Heart left ventricle (tissue), 16 donors: ENCODE measurements around the gene MN1. TPM values are rescaled to one million over a fixed set of nuclear protein-coding genes. Genes with fewer than 3 reads are reported as not detected.

Experiments
- ATAC-seq, 4 donors: fragments of 200-7000 bp; cut with Tn5 transposase; one replicate each; pipeline ENCODE4 v1.9.1; 2020 to 2022; ENCODE audit warnings: moderate library complexity in 4 of 4, mild to moderate bottlenecking in 3 of 4, moderate number of reproducible peaks in 1 of 4
- DNase-seq, 5 donors: peaks; one replicate each; pipeline ENCODE4 v3.0.0-alpha.2; 2020
- H3K27ac ChIP-seq, 12 donors: fragments of 200-600 bp; sonication (generic) in 4 of 12; one replicate each; pipeline versions ENCODE4 v1.5.0 to v1.8.0; 2016 to 2022; ENCODE audit warnings: mild to moderate bottlenecking in 2 of 12
- H3K27me3 ChIP-seq, 9 donors: fragments of 200-600 bp; sonication (generic) in 2 of 9; one replicate each; pipeline versions ENCODE4 v1.5.1 to v1.8.0; 2016 to 2022; ENCODE audit warnings: mild to moderate bottlenecking in 3 of 9
- H3K36me3 ChIP-seq, 9 donors: fragments of 200-600 bp; sonication (generic) in 2 of 9; one replicate each; pipeline versions ENCODE4 v1.5.0 to v1.8.0; 2018 to 2022; ENCODE audit warnings: mild to moderate bottlenecking in 2 of 9
- H3K4me1 ChIP-seq, 12 donors: fragments of 200-600 bp; sonication (generic) in 4 of 12; one replicate each; pipeline versions ENCODE4 v1.5.0 to v1.8.0; 2016 to 2022; ENCODE audit warnings: mild to moderate bottlenecking in 3 of 12
- H3K4me3 ChIP-seq, 12 donors: fragments of 200-600 bp; sonication (generic) in 4 of 12; one replicate each; pipeline versions ENCODE4 v1.5.0 to v1.8.0; 2017 to 2022; ENCODE audit warnings: mild to moderate bottlenecking in 9 of 12, moderate library complexity in 4 of 12
- H3K9me3 ChIP-seq, 12 donors: fragments of 200-600 bp; sonication (generic) in 4 of 12; one replicate each; pipeline versions ENCODE4 v1.5.0 to v1.8.0; 2016 to 2022; ENCODE audit warnings: mild to moderate bottlenecking in 1 of 12
- POLR2A ChIP-seq, 2 donors: fragments of 450-650 bp; IDR thresholded peaks; one replicate each; pipeline ENCODE4 v1.6.1; 2017; ENCODE audit warnings: antibody characterized with exemption in 2 of 2, mild to moderate bottlenecking in 2 of 2, moderate library complexity in 2 of 2
- WGBS, 4 donors: extraction: QIAGEN DNeasy Blood & Tissue Kit in 2 of 4; methylation state at CpG; one replicate each; pipeline versions ENCODE4 v1.1.5 to v1.1.7; 2013 to 2018; 5-methylcytosine and 5-hydroxymethylcytosine counted together
- intact Hi-C, 10 donors: fragments of 100-400 bp; cut with DNase I; formaldehyde crosslinking; loops; one replicate each; pipeline versions ENCODE4 v1.11.1 to v1.14.2; 2022
- polyA plus RNA-seq, 2 donors: library from polyadenylated mRNA; stranded (reverse); fragments of 200-250 nt; gene quantifications; one replicate each; pipeline ENCODE4 v1.2.3, GENCODE V29; 2013
- total RNA-seq, 9 donors: library from RNA; depleted of rRNA in 2 of 9; stranded (reverse); fragments of >200 nt in 2 of 9; fragmentation: NEBNext Ultra II Directional in 3 of 9; extraction: Animal tissue kit (Norgen Biotek cat#: 25700) in 3 of 9; gene quantifications; one replicate each; pipeline versions ENCODE4 v1.1.0 to v1.2.4, GENCODE V29; 2016 to 2023
- TF ChIP-seq, protein P1 (sequence below), 12 donors: fragments of 200-600 bp; sonication (generic) in 4 of 12; IDR thresholded peaks; one replicate each; pipeline versions ENCODE4 v1.5.0 to v1.8.0; 2018 to 2022; ENCODE audit warnings: antibody characterized with exemption in 12 of 12, mild to moderate bottlenecking in 5 of 12
- donor health status: ischemic (EF 13 %, LVEDD 7.1; RV severe dilation, severe dysfunction).
- donor health status: healthy with polysubstance abuse.
- donor health status: DM: no; HTN: yes; CAD: no.
- donor health status: DM: no; HTN: no; CAD: no.
- donor health status: ischemic (EF 25% LVEDD 6.9; RV normal size, moderate dysfunction).
- donor health status: ischemic (EF 25% LVEDD 5.7; RV mildly dilated, moderate dysfunction).
- donor health status: healthy.
- donor health status: DM: yes; HTN: yes; CAD: no.
- donor health status: ischemic (EF 35%, LVEDD 5.7; RV mildly dilated, moderate dysfunction).
- donor health status: nonischemic (EF 11% LVEDD 7.7; RV severe dilation, severe dysfunction).
- donor health status: DM: yes; HTN: yes; CAD: no.
- donor health status: PGD.
- donor health status: ischemic (EF 29% LVEDD 5.4; RV normal size, mild dysfunction).
- donor health status: nonischemic (EF 23%, LVEDD 6.1; RV moderate dilation, normal function).

Gene MN1
- total and polyA plus RNA-seq, 11 donors: 1.7 to 10.3 (median 4.9) TPM

GRCh38 chr22:27800250-27801201 is 1.0 kb downstream of the MN1 start:
- Histone ChIP-seq H3K4me3 (peak overlapping the region; percentile 59 to 95 (median 80)), H3K27me3 (peaks cover 0 to 40% (median 10%) of the 10 kb centered on the region in 9 donors), H3K36me3 (peaks cover 0 to 9% (median 0%) of the 10 kb centered on the region in 9 donors), H3K9me3 (no peaks in the 10 kb centered on the region), H3K4me1 (peaks cover 0 to 72% (median 21%) of the 10 kb centered on the region in 12 donors), H3K27ac (peak overlapping the region; percentile 74 to 95 (median 89))
- WGBS, 4 donors: 1 to 2% (median 2%) methylated on average over 49 to 82 of the region's 82 CpGs
- DNase-seq (peak in 2 of 5 donors; percentile 53 to 63), ATAC-seq (peak in 3 of 4 donors; percentile 19 to 32 (median 25))
- no peak for TF ChIP-seq POLR2A (IDR thresholded peaks at IDR 0.05)
- TF ChIP-seq, protein P1, sequence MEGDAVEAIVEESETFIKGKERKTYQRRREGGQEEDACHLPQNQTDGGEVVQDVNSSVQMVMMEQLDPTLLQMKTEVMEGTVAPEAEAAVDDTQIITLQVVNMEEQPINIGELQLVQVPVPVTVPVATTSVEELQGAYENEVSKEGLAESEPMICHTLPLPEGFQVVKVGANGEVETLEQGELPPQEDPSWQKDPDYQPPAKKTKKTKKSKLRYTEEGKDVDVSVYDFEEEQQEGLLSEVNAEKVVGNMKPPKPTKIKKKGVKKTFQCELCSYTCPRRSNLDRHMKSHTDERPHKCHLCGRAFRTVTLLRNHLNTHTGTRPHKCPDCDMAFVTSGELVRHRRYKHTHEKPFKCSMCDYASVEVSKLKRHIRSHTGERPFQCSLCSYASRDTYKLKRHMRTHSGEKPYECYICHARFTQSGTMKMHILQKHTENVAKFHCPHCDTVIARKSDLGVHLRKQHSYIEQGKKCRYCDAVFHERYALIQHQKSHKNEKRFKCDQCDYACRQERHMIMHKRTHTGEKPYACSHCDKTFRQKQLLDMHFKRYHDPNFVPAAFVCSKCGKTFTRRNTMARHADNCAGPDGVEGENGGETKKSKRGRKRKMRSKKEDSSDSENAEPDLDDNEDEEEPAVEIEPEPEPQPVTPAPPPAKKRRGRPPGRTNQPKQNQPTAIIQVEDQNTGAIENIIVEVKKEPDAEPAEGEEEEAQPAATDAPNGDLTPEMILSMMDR (IDR thresholded peaks at IDR 0.05): no peak
- intact Hi-C loops: loop anchor here (2.0 to 10.0 kb wide), 15 partner anchors 73 to 1128 kb away; no protein-coding TSS in a partner anchor

- Histone ChIP-seq H3K36me3 (peaks cover 0 to 9% (median 0%) of the 10 kb centered on the region in 9 donors), H3K27me3 (peaks cover 0 to 40% (median 10%) of the 10 kb centered on the region in 9 donors), H3K4me1 (peaks cover 0 to 71% (median 21%) of the 10 kb centered on the region in 12 donors), H3K4me3 (peak overlapping the region; percentile 59 to 95 (median 80)), H3K9me3 (no peaks in the 10 kb centered on the region), H3K27ac (peak overlapping the region; percentile 44 to 95 (median 89))
- 2 to 18% (median 14%) methylated on average over 22 to 40 of the region's 40 CpGs for WGBS, 4 donors
- TF ChIP-seq POLR2A (IDR thresholded peaks at IDR 0.05): no peak
- TF ChIP-seq, protein P1 (IDR thresholded peaks at IDR 0.05): no peak
- ATAC-seq (peak in 3 of 4 donors; percentile 2 to 11 (median 3)), DNase-seq (peak in 2 of 5 donors; percentile 58 to 66)
- intact Hi-C loops: loop anchor here (2.0 to 10.0 kb wide), 16 partner anchors 73 to 1128 kb away; no protein-coding TSS in a partner anchor
Observed at GRCh38 chr22:27799827-27800249, 1.7 kb downstream of the MN1 start.

- 26 to 59% (median 32%) methylated on average over 24 to 62 of the region's 62 CpGs for WGBS, 4 donors
Observed at GRCh38 chr22:27799015-27799826, 2.3 kb downstream of the MN1 start.

More at GRCh38 chr22:27799015-27799826, 2.3 kb downstream of the MN1 start:
- H3K4me1 ChIP-seq: peaks cover 0 to 65% (median 21%) of the 10 kb centered on the region in 12 donors
- H3K9me3 ChIP-seq: no peaks in the 10 kb centered on the region
- H3K4me3 ChIP-seq: peak overlapping the region; percentile 59 to 95 (median 80)
- peaks cover 0 to 40% (median 10%) of the 10 kb centered on the region in 9 donors for H3K27me3 ChIP-seq
- ATAC-seq (no peak), DNase-seq (peak in 1 of 5 donors; percentile 57)
- peaks cover 0 to 9% (median 0%) of the 10 kb centered on the region in 9 donors for H3K36me3 ChIP-seq
- intact Hi-C loops: loop anchor here in 2 of 10 donors (10.0 kb wide), 2 partner anchors 134 to 164 kb away; no protein-coding TSS in a partner anchor
- TF ChIP-seq, protein P1 (IDR thresholded peaks at IDR 0.05): no peak
- no peak for TF ChIP-seq POLR2A (IDR thresholded peaks at IDR 0.05)
- H3K27ac ChIP-seq: peak overlapping the region in 11 of 12 donors; percentile 44 to 95 (median 91)
